Transverse colon (tissue), 4 donors: Measurements from ENCODE around the gene ADAM10. TPM values are rescaled to one million over a fixed set of nuclear protein-coding genes. Genes with fewer than 3 reads are reported as not detected.

Source experiments
- DNase-seq: peaks from one replicate; pipeline ENCODE4 v3.0.0-alpha.2; 2019
- H3K27ac ChIP-seq, 4 donors: fragments of 200-600 bp; sonication (generic); 2 replicates each; pipeline ENCODE4 v1.5.1; 2016 to 2018; ENCODE audit warnings: inconsistent platforms in 4 of 4
- H3K27me3 ChIP-seq: fragments of 200-600 bp; sonication (generic); 2 replicates; pipeline ENCODE4 v1.5.1; 2017; ENCODE audit warnings: inconsistent platforms
- H3K36me3 ChIP-seq, 4 donors: fragments of 200-600 bp; sonication (generic); 2 replicates each; pipeline ENCODE4 v1.5.1; 2017 to 2019; ENCODE audit warnings: inconsistent platforms in 4 of 4
- H3K4me1 ChIP-seq, 4 donors: fragments of 200-600 bp; sonication (generic); 2 replicates each; pipeline ENCODE4 v1.5.1; 2017 to 2020; ENCODE audit warnings: inconsistent platforms in 4 of 4
- H3K4me3 ChIP-seq, 4 donors: fragments of 200-600 bp; sonication (generic); 1 replicate in 1 of 4; 2 replicates in 3 of 4; pipeline versions ENCODE4 v1.5.1 to v1.6.1; 2017 to 2019; ENCODE audit warnings: inconsistent platforms in 4 of 4
- H3K9me3 ChIP-seq, 2 donors: fragments of 200-600 bp; sonication (generic); 2 replicates each; pipeline ENCODE4 v1.5.1; 2017 to 2019; ENCODE audit warnings: inconsistent platforms in 2 of 2
- CTCF ChIP-seq, 5 experiments: fragments of 200-600 bp in 3 of 5; fragments of 450-650 bp in 2 of 5; sonication (generic) in 3 of 5; IDR thresholded peaks; 1 replicate in 2 of 5; 2 replicates in 3 of 5; pipeline ENCODE4 v1.5.1; 2016 to 2017; ENCODE audit warnings: antibody characterized with exemption in 5 of 5, inconsistent platforms in 3 of 5, mild to moderate bottlenecking in 2 of 5, moderate library complexity in 1 of 5
- EP300 ChIP-seq: sonication (generic); formaldehyde crosslinking; IDR thresholded peaks from one replicate; pipeline ENCODE4 v1.6.1; 2017; ENCODE audit warnings: antibody characterized with exemption, low read depth
- POLR2A ChIP-seq: fragments of 450-650 bp; IDR thresholded peaks from one replicate; pipeline ENCODE4 v1.6.1; 2016; ENCODE audit warnings: antibody characterized with exemption, mild to moderate bottlenecking, moderate library complexity
- POLR2AphosphoS5 ChIP-seq, 3 donors: sonication (generic); formaldehyde crosslinking; IDR thresholded peaks; one replicate each; pipeline ENCODE4 v1.6.1; 2016; ENCODE audit warnings: antibody characterized with exemption in 3 of 3
- WGBS, 2 donors: methylation state at CpG; one replicate each; pipeline ENCODE4 v1.1.5; 2018; ENCODE audit warnings: low coverage in 1 of 2; 5-methylcytosine and 5-hydroxymethylcytosine counted together
- in situ Hi-C, 4 donors: fragments of 200-750 bp; cut with MboI; loops; one replicate each; pipeline versions ENCODE4 v1.15.0 to v1.15.1; 2017; ENCODE audit warnings: low sequenced_read_pairs in 3 of 4, low pct_ligation_motif_present in 1 of 4, low pct_unique_long_range_greater_than_20kb in 1 of 4
- intact Hi-C: fragments of 100-400 bp; cut with DNase I; formaldehyde crosslinking; loops from one replicate; pipeline ENCODE4 v1.15.1; 2023; ENCODE audit warnings: low total_unique reads
- small RNA-seq, 4 donors: library from RNA; depleted of rRNA; stranded (forward); fragments of <200 nt; gene quantifications; one replicate each; pipeline ENCODE3, GENCODE V24; 2016
- total RNA-seq, 4 donors: library from RNA; depleted of rRNA; stranded (reverse); fragments of >200 nt; gene quantifications; one replicate each; pipeline ENCODE4 v1.1.0, GENCODE V29; 2016

ADAM10 gene
- total RNA-seq, 4 donors from 2014 or later: 45.3 to 941 (median 69.1) TPM

DNA sequence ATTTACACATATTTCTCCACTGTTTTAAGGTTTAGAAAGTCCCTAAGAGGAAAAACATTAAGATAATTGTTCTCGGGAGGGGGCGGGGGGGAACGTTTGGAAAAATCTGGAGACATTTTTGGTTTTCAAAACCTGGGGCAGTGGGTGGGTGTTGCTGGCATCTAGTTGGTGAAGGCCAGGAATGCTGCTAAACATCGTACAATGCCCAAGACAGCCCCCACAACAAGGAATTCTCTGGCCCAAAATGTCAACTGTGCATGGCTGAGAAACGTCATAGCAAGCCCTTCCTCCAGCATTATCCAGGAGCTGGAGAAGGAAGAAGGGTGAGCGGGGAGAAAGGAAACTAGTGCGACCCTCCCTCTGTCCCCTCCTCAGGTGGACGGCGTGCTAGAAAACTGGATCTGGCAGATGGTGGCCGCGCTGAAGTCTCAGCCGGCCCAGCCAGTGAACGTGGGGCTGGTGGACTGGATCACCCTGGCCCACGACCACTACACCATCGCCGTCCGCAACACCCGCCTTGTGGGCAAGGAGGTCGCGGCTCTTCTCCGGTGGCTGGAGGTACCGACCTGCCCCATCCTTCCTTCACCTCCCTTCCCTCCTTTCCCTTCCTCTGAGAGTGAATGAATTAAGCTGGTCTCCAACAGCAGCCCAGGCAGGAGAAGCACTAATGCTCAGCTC is 208.0 kb downstream of the ADAM10 start:
- intact Hi-C loops: no loop called here
- no peak for DNase-seq
- H3K27ac ChIP-seq: no peak overlapping the region
- 84 to 92% methylated on average over 4 to 22 of the region's 22 CpGs for WGBS, 2 donors
- no peak overlapping the region for H3K4me3 ChIP-seq
- H3K27me3 ChIP-seq: no peaks in the 10 kb centered on the region
- H3K4me1 ChIP-seq: no peaks in the 10 kb centered on the region
- no peak for TF ChIP-seq CTCF (IDR thresholded peaks at IDR 0.05)
- no peak for TF ChIP-seq POLR2AphosphoS5 (IDR thresholded peaks at IDR 0.05)
- TF ChIP-seq POLR2A: no peak
- in situ Hi-C loops: no loop called here
- H3K9me3 ChIP-seq: no peaks in the 10 kb centered on the region
- H3K36me3 ChIP-seq: no peaks in the 10 kb centered on the region

GRCh38 chr15:58539548-58539947 is 210.0 kb downstream of the ADAM10 start:
- Histone ChIP-seq H3K36me3 (no peaks in the 10 kb centered on the region), H3K4me1 (peaks cover 0 to 7% (median 3%) of the 10 kb centered on the region in 4 donors), H3K9me3 (no peaks in the 10 kb centered on the region), H3K27ac (no peak overlapping the region), H3K27me3 (no peaks in the 10 kb centered on the region), H3K4me3 (no peak overlapping the region)
- in situ Hi-C loops: no loop called here
- intact Hi-C loops: no loop called here
- 35% methylated on average over 1 of the region's 1 CpG; no CpG with 5 or more reads in 1 of the 2 donors for WGBS, 2 donors
- no peak for DNase-seq
- TF ChIP-seq POLR2AphosphoS5 (IDR thresholded peaks at IDR 0.05) (no peak), POLR2A (no peak), EP300 (no peak), CTCF (IDR thresholded peaks at IDR 0.05) (no peak)

DNA sequence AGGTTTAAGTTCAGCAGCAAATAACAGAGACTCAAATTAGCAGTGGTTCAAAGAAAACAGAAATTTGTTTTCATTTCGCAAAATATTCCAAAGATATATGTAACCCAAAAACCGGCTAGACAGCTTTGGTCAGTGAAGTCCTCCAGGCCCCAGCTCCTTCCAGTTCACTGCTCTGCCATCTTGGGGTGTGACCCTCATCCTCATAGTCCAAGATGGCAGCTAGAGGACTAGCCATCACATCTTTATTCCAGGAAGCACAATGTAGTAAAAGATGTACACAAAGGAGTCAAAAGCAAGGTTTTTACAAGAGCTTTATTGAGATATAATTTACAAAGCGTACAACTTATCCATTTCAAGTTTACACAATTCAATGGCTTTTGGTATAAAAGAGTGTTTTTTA is 210.6 kb downstream of the ADAM10 start:
- H3K27me3 ChIP-seq: no peaks in the 10 kb centered on the region
- DNase-seq: no peak
- 92 to 96% methylated on average over 3 of the region's 3 CpGs for WGBS, 2 donors
- no peaks in the 10 kb centered on the region for H3K36me3 ChIP-seq
- peaks cover 0 to 14% (median 6%) of the 10 kb centered on the region in 4 donors for H3K4me1 ChIP-seq
- H3K4me3 ChIP-seq: no peak overlapping the region
- H3K9me3 ChIP-seq: no peaks in the 10 kb centered on the region
- H3K27ac ChIP-seq: no peak overlapping the region
- in situ Hi-C loops: no loop called here
- no peak for TF ChIP-seq POLR2A
- no peak for TF ChIP-seq CTCF (IDR thresholded peaks at IDR 0.05)
- TF ChIP-seq POLR2AphosphoS5 (IDR thresholded peaks at IDR 0.05): no peak
- no peak for TF ChIP-seq EP300
- intact Hi-C loops: no loop called here

Small RNA genes lying within 50 kb of the gene (small RNA-seq; reads per million reads assigned to genes)
- gene AC091046.1: 0 reads per million in 4 donors
- 0 reads per million in 4 donors for gene RF00012

Other genes starting within 250 kb of the ADAM10 start
- 10 to 100 TPM in 3 of 4 donors, 1 to 10 TPM in 1; 7.4 to 13.9 (median 12.0) TPM for gene MINDY2, start 21.6 kb upstream of the ADAM10 start, total RNA-seq
- 100 to 1,000 TPM in 3 of 4 donors, 10 to 100 TPM in 1; 91.9 to 447 (median 143) TPM for gene SLTM, start 184.0 kb upstream of the ADAM10 start, total RNA-seq
- gene RNF111, start 238.0 kb upstream of the ADAM10 start, total RNA-seq: 10 to 100 TPM; 16.1 to 93.1 (median 25.3) TPM